HUES6 (cell line): Measurements from ENCODE around the gene SUSD6.

Experiments used
- H3K27ac ChIP-seq: 2 replicates; pipeline ENCODE4 v1.7.0; 2013; ENCODE audit warnings: low read depth, mild to moderate bottlenecking, low read length, inconsistent platforms
- H3K27me3 ChIP-seq: 2 replicates; pipeline ENCODE4 v1.6.1; 2013; ENCODE audit warnings: low read length; ENCODE audit not compliant: control insufficient read depth, insufficient read depth
- H3K36me3 ChIP-seq: 2 replicates; pipeline ENCODE4 v1.6.1; 2013; ENCODE audit warnings: low read length; ENCODE audit not compliant: control insufficient read depth, insufficient read depth
- H3K4me1 ChIP-seq: 2 replicates; pipeline ENCODE4 v1.6.1; 2013; ENCODE audit warnings: low read length; ENCODE audit not compliant: control insufficient read depth, insufficient read depth
- H3K4me3 ChIP-seq: 2 replicates; pipeline ENCODE4 v1.5.1; 2013; ENCODE audit warnings: low read depth, low read length
- H3K9ac ChIP-seq: one replicate; pipeline ENCODE4 v1.6.1; 2013; ENCODE audit warnings: mild to moderate bottlenecking, low read length
- H3K9me3 ChIP-seq: 2 replicates; pipeline ENCODE4 v1.6.1; 2013; ENCODE audit warnings: low read depth, low read length; ENCODE audit not compliant: control insufficient read depth, insufficient read depth

Gene SUSD6

GRCh38 chr14:69652942-69653684 lies 41.7 kb downstream of the SUSD6 start:
- Histone ChIP-seq H3K9me3 (no peaks in the 10 kb centered on the region), H3K36me3 (no peaks in the 10 kb centered on the region), H3K27me3 (no peaks in the 10 kb centered on the region), H3K4me1 (peaks cover 48% of the 10 kb centered on the region), H3K9ac (no peak overlapping the region), H3K4me3 (no peak overlapping the region), H3K27ac (no peak overlapping the region)

GRCh38 chr14:69654116-69654515 lies 42.7 kb downstream of the SUSD6 start:
- Histone ChIP-seq H3K4me1 (peaks cover 49% of the 10 kb centered on the region), H3K9ac (no peak overlapping the region), H3K27me3 (no peaks in the 10 kb centered on the region), H3K4me3 (no peak overlapping the region), H3K9me3 (no peaks in the 10 kb centered on the region), H3K27ac (no peak overlapping the region), H3K36me3 (no peaks in the 10 kb centered on the region)

GRCh38 chr14:69657950-69658355 lies 46.6 kb downstream of the SUSD6 start:
- no peak overlapping the region for H3K9ac ChIP-seq
- no peaks in the 10 kb centered on the region for H3K27me3 ChIP-seq
- H3K4me3 ChIP-seq = no peak overlapping the region
- no peaks in the 10 kb centered on the region for H3K9me3 ChIP-seq
- H3K27ac ChIP-seq = no peak overlapping the region
- peaks cover 29% of the 10 kb centered on the region for H3K4me1 ChIP-seq
- no peaks in the 10 kb centered on the region for H3K36me3 ChIP-seq

GRCh38 chr14:69658664-69659261 lies 47.4 kb downstream of the SUSD6 start:
- H3K9me3 ChIP-seq = no peaks in the 10 kb centered on the region
- H3K27ac ChIP-seq = no peak overlapping the region
- peaks cover 28% of the 10 kb centered on the region for H3K4me1 ChIP-seq
- H3K9ac ChIP-seq = no peak overlapping the region
- H3K4me3 ChIP-seq = no peak overlapping the region
- H3K27me3 ChIP-seq = no peaks in the 10 kb centered on the region
- H3K36me3 ChIP-seq = no peaks in the 10 kb centered on the region

- H3K4me3 ChIP-seq = no peak overlapping the region
- H3K27ac ChIP-seq = no peak overlapping the region
- H3K36me3 ChIP-seq = no peaks in the 10 kb centered on the region
- H3K9me3 ChIP-seq = no peaks in the 10 kb centered on the region
- no peak overlapping the region for H3K9ac ChIP-seq
- H3K27me3 ChIP-seq = no peaks in the 10 kb centered on the region
- peaks cover 28% of the 10 kb centered on the region for H3K4me1 ChIP-seq
These were observed 49.2 kb downstream of the SUSD6 start for GRCh38 chr14:69660344-69661193.

GRCh38 chr14:69661194-69661537 lies 49.8 kb downstream of the SUSD6 start:
- Histone ChIP-seq H3K4me3 (no peak overlapping the region), H3K27me3 (no peaks in the 10 kb centered on the region), H3K36me3 (no peaks in the 10 kb centered on the region), H3K9ac (no peak overlapping the region), H3K9me3 (no peaks in the 10 kb centered on the region), H3K27ac (no peak overlapping the region), H3K4me1 (peaks cover 28% of the 10 kb centered on the region)

GRCh38 chr14:69662636-69663299 lies 51.4 kb downstream of the SUSD6 start:
- Histone ChIP-seq H3K9me3 (no peaks in the 10 kb centered on the region), H3K9ac (no peak overlapping the region), H3K4me1 (peaks cover 28% of the 10 kb centered on the region), H3K27ac (no peak overlapping the region), H3K36me3 (no peaks in the 10 kb centered on the region), H3K4me3 (no peak overlapping the region), H3K27me3 (no peaks in the 10 kb centered on the region)

GRCh38 chr14:69663300-69663643 lies 51.9 kb downstream of the SUSD6 start:
- H3K36me3 ChIP-seq = no peaks in the 10 kb centered on the region
- no peak overlapping the region for H3K27ac ChIP-seq
- H3K4me1 ChIP-seq = peaks cover 23% of the 10 kb centered on the region
- no peak overlapping the region for H3K4me3 ChIP-seq
- H3K9me3 ChIP-seq = no peaks in the 10 kb centered on the region
- H3K9ac ChIP-seq = no peak overlapping the region
- no peaks in the 10 kb centered on the region for H3K27me3 ChIP-seq

GRCh38 chr14:69664265-69664664 lies 52.9 kb downstream of the SUSD6 start:
- Histone ChIP-seq H3K4me1 (peaks cover 16% of the 10 kb centered on the region), H3K36me3 (no peaks in the 10 kb centered on the region), H3K9ac (no peak overlapping the region), H3K27me3 (no peaks in the 10 kb centered on the region), H3K9me3 (no peaks in the 10 kb centered on the region), H3K27ac (no peak overlapping the region), H3K4me3 (no peak overlapping the region)

- peaks cover 16% of the 10 kb centered on the region for H3K4me1 ChIP-seq
- no peak overlapping the region for H3K4me3 ChIP-seq
- H3K36me3 ChIP-seq = no peaks in the 10 kb centered on the region
- no peak overlapping the region for H3K27ac ChIP-seq
- H3K9me3 ChIP-seq = no peaks in the 10 kb centered on the region
- H3K9ac ChIP-seq = no peak overlapping the region
- no peaks in the 10 kb centered on the region for H3K27me3 ChIP-seq
These were observed 53.6 kb downstream of the SUSD6 start for GRCh38 chr14:69664865-69665526.
